Stimulated activated CD8-positive, alpha-beta memory T cell treated with anti-CD3 and anti-CD28 coated beads, Interleukin-7, amount 100 ng/mL, for 4 hours (primary cell): ENCODE data around the gene CHMP4B.

Source experiments
- DNase-seq, 2 donors: peaks; one replicate each; pipeline ENCODE4 v3.0.0-alpha.2; 2020; ENCODE audit warnings: low read depth in 2 of 2

Gene CHMP4B

GRCh38 chr20:33820362-33820761, 9.2 kb downstream of the CHMP4B start:
- DNase-seq, result no peak

DNA sequence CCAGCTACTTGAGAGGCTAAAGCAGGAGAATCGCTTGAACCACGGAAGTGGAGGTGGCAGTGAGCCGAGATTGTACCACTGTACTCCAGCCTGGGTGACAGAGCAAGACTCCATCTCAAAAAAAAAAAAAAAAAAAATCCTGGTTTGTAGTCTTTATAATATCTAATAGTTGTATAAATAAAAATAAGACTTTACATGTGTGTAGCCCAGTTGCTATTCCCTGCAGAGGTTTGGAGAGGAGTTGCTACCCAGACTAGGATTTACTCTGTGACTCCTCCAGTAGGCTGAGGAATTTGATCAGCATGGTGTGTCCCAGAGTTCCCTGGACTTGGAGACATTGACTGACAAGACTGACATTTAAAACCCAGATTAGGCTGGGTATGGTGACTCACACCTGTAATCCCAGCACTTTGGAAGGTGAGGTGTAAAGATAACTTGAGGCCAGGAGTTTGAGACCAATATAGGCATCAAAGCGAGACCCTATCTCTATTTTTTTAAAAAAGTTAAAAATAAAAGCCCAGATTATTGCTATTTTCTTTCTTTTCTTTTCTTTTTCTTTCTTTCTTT, 10.2 kb downstream of the CHMP4B start:
- no peak for DNase-seq

DNA sequence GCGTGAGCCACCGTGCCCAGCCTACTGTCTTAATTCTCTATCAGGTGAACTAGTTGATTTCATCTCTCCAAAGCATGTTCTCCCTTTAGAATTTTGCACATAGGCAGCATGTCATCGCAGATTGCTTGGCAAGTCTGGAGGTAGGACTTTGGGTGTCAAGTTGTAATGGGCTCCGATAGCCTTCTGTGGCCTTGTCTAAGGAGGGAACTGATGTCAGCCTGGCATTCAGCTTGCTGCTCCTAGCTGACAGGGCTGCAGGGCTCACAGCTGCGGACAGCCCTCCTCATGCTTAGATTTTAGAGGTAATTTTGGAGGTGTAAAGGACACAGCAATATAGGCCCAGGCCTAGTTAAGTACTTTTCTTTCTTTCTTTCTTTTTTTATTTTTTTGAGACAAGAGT, 11.3 kb downstream of the CHMP4B start:
- no peak for DNase-seq

DNA sequence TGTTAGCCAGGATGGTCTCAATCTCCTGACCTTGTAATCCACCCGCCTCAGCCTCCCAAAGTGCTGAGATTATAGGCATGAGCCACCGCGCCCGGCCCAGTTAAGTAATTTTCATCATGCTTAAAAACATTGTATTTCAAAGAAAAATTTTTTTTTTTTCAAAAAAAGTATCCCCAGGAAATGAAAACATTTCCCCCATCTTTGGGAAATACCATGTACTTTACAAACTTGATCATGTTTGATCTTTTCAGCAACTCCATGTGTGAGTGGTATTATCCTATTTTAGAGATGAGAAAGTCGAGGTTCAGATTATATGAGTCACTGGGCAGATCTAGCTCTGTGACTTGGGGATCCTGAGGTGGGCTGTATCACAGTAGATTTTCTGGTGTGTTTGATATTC, 11.8 kb downstream of the CHMP4B start:
- DNase-seq, result no peak

- no peak for DNase-seq
Observed at GRCh38 chr20:33824852-33825251, 13.7 kb downstream of the CHMP4B start.

DNA sequence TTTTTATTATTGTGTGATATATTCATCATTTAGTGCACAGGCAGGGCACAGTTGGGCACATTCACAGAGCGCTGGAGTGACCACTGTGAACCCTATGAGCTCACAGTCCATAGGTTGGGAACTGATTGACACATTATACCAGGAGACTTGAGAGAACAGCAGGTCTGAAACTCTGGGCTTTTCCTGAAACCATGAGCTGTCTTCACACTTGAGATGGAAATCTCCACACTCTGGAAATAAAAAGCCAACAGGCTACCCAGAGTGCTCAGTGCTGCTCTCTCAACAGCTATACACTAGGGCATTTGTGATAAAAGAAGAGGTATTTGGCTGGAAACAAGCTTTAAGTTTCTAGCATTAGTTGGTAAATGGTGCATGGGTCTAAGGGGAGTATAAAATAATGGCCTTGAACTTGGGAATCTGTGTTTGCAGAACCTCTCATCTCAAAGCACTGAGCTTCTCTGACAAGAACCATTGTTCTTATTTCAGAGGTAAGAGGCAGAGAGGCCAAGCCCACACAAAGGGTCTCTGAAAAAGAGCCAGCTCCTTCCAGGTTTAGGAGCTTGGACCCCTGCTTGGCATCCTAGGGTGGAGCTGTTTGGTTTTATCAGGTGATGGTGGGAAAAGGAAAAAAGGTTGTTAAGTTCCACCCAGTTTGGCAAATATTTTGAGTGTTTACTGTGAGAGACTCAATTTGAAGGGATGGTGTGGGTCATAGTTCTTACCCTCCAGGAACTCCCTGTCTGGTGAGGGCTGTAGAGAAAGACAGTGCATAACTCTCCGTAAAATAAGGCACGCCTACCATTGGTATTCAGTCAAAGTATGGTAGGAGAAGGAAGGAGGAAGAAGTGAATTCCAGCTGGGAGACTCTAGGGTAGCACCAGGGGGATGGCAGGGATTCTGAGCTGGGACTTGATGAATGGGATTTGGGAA, 14.5 kb downstream of the CHMP4B start:
- no peak for DNase-seq

DNA sequence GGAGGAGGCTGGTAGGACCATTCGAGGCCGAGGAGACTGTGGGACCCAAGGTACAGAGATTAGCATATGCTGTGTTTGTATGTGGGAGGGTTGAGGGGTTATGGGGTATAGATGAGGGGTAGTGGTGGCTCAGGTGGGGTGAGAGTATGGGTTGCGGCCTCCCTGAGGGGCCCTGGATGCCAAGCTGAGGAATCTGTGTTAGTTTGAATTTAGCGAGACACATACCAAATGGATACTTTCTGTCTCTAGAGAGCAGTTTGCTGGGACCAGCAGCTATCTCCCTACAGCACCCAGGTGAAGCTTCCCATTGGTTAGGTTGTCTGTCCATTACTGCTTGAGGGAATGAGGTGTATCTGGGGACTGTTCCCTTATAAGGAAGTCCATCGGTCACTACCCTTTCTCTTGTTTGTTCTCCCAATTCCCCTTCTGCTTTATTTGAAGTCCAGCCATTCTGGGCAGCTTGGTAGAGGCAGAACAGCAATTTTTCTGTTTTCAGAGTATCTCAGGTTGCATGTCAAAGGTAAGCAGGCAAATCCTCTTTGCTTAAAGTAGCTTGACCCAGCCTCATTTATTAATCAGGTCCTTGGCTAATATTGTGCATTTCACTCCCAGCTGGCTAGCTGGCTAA, 15.2 kb downstream of the CHMP4B start:
- no peak for DNase-seq

DNA sequence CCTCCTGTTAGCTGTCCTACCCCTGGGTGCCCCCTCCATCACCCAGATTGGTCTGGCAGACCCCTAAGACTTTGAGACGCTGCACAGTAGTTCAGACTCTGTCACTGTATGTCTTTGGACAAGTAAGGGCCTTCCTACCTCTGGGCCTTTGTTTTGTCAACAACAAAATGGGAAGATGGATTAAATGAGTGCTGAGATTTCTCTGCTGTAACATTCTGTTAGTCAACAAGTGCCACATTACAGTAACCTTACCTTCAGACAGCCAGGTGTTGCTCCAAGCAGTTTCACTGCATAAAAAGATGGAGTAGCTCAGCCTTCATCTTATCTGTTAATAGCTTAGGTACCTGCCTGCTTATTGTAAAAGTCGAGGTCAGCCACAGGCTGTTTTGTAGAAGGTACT, 16.0 kb downstream of the CHMP4B start:
- DNase-seq, result no peak

DNA sequence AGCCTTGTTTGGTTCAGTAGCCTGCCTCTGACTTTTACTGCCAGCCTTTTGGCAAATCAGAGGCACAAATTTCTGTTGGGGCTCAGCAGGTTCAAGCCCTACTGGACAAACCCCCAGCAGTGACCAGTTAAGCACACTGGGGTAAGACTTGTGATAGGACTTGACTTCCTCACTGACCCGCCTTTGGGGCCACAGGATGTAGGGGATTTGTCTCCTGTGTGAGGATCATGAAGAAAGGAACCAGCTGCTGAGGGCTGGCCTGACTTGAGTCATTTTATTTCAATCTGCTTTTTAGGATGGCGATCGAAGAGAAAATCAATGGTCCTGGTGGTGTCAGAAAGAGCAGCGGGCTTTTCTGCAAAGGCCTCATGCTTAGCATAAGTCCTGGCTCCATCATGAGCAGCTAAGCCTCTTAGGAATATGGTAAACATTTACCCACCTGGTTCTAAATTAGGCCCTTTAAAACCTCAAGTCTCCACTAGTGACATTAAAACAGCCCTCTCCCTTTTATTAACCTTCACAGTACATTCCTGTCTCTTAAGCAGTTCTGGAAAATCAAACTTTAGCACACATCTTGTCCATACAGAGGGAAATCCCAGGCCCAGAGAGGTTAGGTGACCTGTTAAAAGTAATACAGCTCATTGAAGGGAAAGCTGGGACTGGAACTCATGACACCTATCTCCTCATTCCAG, 16.6 kb downstream of the CHMP4B start:
- DNase-seq, result no peak

DNA sequence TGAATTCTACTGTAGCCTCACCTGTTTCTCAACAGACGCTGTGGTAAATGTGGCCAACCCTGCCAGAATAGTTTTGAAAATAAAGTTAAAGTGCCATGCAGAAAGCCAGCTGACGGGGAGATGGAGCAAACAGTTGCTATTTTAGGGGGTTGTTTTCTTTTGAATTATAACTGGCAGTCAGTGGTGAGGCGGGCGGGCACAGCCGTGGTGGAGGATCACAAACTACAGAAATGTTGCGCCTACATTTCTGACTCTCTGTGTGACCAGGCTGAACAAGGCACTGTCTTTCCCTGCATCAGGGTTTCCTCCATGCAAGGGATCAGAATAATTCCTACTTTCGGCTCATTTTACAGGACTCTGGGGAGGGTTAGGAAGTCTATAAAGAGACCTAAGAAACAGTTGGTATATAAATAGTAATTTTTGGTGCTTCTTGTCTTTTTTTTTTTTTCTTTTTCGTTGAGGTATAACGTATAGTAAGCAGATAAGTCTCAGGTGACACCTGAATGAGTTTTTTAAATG, 17.2 kb downstream of the CHMP4B start:
- DNase-seq, result no peak

DNA sequence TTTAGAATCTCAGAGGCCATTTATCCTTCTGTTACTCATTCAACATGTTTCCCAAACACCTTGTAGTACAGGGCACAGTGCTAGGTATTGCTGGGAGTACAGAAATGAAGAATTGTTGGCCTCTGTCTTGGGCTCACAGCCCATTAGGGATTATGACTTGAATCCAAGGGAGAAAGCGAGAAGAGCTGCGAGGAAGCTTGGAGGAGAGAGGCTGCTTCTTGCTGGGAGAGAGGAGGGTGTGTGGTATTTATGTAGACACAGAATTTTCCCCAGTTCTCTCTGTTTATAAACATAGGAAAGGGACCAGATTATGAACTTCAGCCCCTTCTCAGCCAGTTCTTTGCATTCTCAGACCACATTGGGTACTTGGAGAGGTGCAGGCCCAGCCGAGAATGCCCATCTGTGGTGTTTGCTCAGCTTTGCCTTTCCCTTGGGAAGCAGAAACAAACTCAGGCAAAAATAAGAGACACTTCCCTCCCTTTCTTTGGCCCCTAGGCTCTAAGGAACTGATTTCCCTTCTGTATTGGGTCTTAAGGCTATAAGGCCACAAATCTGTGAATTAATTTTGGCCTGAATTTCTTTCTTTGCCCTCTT, 17.9 kb downstream of the CHMP4B start:
- no peak for DNase-seq

GRCh38 chr20:33829636-33830035, 18.5 kb downstream of the CHMP4B start:
- no peak for DNase-seq

DNA sequence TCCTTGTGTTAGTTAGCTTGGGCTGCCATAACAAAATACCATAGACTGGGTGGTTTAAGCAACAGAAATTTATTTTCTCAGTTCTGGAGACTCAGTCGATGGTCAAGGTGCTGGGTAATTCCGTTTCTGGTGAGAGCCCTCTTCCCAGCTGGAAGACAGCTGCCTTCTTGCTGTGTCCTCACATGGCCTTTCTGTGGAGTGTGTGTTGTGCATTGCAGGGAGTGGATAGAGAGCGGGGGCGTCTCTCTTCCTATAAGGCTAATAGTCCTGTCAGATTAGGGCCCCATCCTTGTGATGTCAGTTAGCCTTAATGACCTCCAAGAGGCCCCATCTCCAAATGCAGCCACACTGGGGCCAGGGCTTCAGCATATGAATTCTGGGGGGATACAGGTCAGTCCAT, 19.2 kb downstream of the CHMP4B start:
- DNase-seq, result no peak

- DNase-seq, result no peak
Observed at GRCh38 chr20:33832103-33832804, 21.1 kb downstream of the CHMP4B start.

GRCh38 chr20:33833333-33833732, 22.2 kb downstream of the CHMP4B start:
- no peak for DNase-seq

DNA sequence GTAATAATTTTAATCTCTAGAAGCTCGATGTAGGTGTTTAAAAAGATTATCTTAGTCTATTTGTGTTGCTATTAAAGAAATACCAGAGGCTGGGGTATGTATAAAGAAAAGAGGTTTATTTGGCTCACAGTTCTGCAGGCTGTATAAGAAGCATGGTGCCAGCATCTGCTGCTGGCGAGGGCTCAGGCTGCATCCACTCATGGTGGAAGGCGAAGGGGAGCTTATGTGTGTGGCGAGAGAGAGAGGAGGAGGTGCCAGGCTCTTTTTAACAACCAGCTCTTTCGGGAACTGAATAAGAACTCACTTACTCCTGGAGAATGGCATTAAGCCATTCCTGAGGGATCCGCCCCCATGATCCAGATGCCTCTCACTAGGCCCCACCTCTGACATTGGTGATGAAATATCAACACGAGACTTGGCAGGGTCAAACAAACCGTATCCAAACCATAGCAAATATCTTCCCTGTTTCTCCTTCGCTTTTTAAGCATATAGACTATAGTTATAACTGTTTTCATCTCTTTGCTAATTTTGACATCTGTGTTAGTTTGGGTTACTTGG, 24.5 kb downstream of the CHMP4B start:
- DNase-seq, result no peak

GRCh38 chr20:33836277-33836676, 25.1 kb downstream of the CHMP4B start:
- DNase-seq, result no peak

GRCh38 chr20:33837096-33837830, 26.1 kb downstream of the CHMP4B start:
- DNase-seq, result no peak

DNA sequence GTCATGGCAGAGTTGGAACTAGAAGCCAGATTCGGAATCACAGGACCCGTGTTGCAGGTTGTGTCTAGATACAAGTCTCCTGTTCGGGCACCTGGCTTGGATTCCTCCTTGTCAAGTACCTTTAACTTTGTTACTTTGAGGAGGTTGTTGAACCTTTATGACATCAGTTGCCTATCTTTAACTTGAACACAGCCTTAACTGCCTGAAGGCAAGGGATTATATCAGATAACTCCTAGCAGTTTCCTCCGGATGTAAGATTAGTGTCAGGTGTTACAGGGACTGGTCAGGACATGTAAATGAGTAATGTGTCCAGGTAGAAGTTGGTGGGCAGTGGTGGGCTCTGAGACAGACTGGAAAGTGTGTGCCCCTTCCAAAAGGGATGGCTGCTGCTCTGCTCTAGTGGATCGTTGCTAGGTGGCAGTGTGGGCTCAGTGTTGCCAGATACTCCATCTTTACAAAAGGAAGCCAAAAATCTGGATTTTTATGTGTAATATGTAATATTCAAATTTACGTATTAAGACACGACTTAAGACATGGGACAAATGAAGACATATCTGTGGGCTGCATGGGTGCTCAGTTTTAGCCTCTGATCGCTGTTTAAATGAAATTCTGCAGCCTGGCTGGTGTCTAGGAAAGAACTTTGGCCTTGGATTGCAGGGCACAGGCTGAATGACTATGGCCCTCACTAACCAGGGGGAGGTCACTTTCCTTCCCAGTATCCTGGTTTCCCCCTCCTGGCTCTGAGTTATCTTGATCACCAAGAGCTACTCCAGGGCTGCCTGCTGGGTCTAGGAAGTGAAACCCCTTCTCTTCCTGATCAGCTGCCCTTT, 27.1 kb downstream of the CHMP4B start:
- DNase-seq, result no peak
